Fibroblast of peridontal ligament (primary cell): ENCODE results near the gene E2F4.

Source experiments
- DNase-seq: peaks from one replicate; pipeline ENCODE4 v3.0.0-alpha.2; 2010; ENCODE audit errors: extremely low read depth

Gene E2F4

GRCh38 chr16:67191995-67192681 lies at the start of gene E2F4:
TSS of gene E2F4 (plus strand) at chr16:67192155. CDS start at chr16:67192228, 73 bp downstream.
- peak; percentile 90 for DNase-seq

- no peak for DNase-seq
These were observed 49.6 kb upstream of the E2F4 start for GRCh38 chr16:67142342-67142741.

GRCh38 chr16:67144943-67145342 lies 47.0 kb upstream of the E2F4 start:
- no peak for DNase-seq

GRCh38 chr16:67145746-67146145 lies 46.2 kb upstream of the E2F4 start:
- no peak for DNase-seq

GRCh38 chr16:67146523-67147357 lies 45.2 kb upstream of the E2F4 start:
- DNase-seq = peak; percentile 14

- no peak for DNase-seq
These were observed 44.4 kb upstream of the E2F4 start for GRCh38 chr16:67147437-67148140.

GRCh38 chr16:67148221-67148620 lies 43.7 kb upstream of the E2F4 start:
- DNase-seq = no peak

GRCh38 chr16:67148656-67149275 lies 43.2 kb upstream of the E2F4 start:
- DNase-seq = no peak

- no peak for DNase-seq
These were observed 42.5 kb upstream of the E2F4 start for GRCh38 chr16:67149276-67150046.

- DNase-seq = peak; percentile 55
These were observed 41.7 kb upstream of the E2F4 start for GRCh38 chr16:67150047-67150832.

- peak; percentile 76 for DNase-seq
These were observed 41.0 kb upstream of the E2F4 start, which contains the start of gene B3GNT9 for GRCh38 chr16:67150833-67151396. TSS of gene B3GNT9 (minus strand) at chr16:67150998. CDS start at chr16:67150485, 513 bp downstream.

- DNase-seq = no peak
These were observed 40.4 kb upstream of the E2F4 start for GRCh38 chr16:67151431-67152097.

GRCh38 chr16:67154578-67155294 lies 37.2 kb upstream of the E2F4 start:
- DNase-seq = no peak

- DNase-seq = peak; percentile 64
These were observed 36.4 kb upstream of the E2F4 start for GRCh38 chr16:67155295-67156142.

GRCh38 chr16:67156143-67156844 lies 35.7 kb upstream of the E2F4 start:
- no peak for DNase-seq

- no peak for DNase-seq
These were observed 34.7 kb upstream of the E2F4 start for GRCh38 chr16:67157106-67157748.
